Measurements from ENCODE around the gene CLN6. TPM values are rescaled to one million over a fixed set of nuclear protein-coding genes. Genes with fewer than 3 reads are reported as not detected.

CLN6 gene
- total RNA-seq, 1 experiment from 2014 or later, result 31.4 TPM

DNA sequence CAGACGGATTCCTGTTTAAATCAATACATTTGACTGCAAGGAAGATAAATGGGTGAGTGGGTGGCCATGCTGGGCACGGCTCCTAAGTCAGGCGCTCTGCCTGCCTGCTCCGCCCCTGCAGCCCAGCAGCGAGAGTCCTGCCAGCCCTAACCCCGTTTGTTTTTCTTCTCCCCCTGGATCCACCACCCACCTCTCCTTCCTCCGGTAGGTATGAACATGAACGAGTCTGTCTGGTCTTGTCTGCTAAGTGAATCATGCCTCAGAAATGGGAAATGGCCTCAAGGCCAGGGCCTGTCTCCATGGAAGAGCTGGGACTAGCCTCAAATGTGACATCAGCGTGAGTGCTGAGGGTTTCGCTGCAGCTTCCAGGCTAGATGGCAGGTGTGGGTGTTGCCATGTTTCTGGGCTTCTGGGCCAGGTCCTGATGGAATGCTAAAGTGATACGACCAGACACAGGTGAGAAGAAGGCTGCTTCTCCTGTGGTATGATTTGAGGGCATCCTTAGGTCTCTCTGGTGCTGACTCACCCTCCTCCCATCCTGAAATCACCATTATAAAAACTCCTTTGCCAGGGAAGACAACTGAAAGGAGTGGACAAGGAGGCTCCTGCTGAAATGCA lies 42.4 kb upstream of the CLN6 start:
- H3K4me3 Mint-ChIP-seq (ENCODE audit: unreplicated experiment), result peak overlapping the region; percentile 38
- peaks cover 61% of the 10 kb centered on the region for H3K4me1 Mint-ChIP-seq (ENCODE audit: insufficient read depth, unreplicated experiment)
- H3K27ac Mint-ChIP-seq (ENCODE audit: low read depth, unreplicated experiment), result peak overlapping the region; percentile 85
- no peaks in the 10 kb centered on the region for H3K9me3 Mint-ChIP-seq (ENCODE audit: unreplicated experiment)
- peak; percentile 99 for DNase-seq (ENCODE audit: unreplicated experiment)
- BruUV-seq (replicated peaks), result no TSS peak
- POLR2A ChIA-PET, result interaction anchor here (0.6 to 16.2 kb wide), 7 partner anchors 7 to 730 kb away, joined by 4 to 415 read pairs (median 120); partner anchors contain the start of genes FEM1B and MAP2K5
- TF ChIP-seq CTCF (IDR thresholded peaks at IDR 0.05; ENCODE audit: unreplicated experiment), result no peak
- H3K27me3 Mint-ChIP-seq (ENCODE audit: insufficient read depth, unreplicated experiment), result no peaks in the 10 kb centered on the region
- intact Hi-C loops (cut with micrococcal nuclease), result no loop called here
- CTCF ChIA-PET, result interaction anchor here (0.7 to 1.2 kb wide), 2 partner anchors 17 to 21 kb away, joined by 3 read pairs; no protein-coding TSS in a partner anchor
- H3K36me3 Mint-ChIP-seq (ENCODE audit: insufficient read depth, unreplicated experiment), result peaks cover 6% of the 10 kb centered on the region

GRCh38 chr15:68268405-68268804 lies 38.9 kb upstream of the CLN6 start:
- DNase-seq (ENCODE audit: unreplicated experiment), result peak; percentile 43
- BruUV-seq (replicated peaks), result no TSS peak
- Mint-ChIP-seq H3K27ac (ENCODE audit: low read depth, unreplicated experiment) (peak overlapping the region; percentile 80), H3K27me3 (ENCODE audit: insufficient read depth, unreplicated experiment) (no peaks in the 10 kb centered on the region), H3K36me3 (ENCODE audit: insufficient read depth, unreplicated experiment) (peaks cover 6% of the 10 kb centered on the region), H3K4me3 (ENCODE audit: unreplicated experiment) (peak overlapping the region; percentile 35), H3K9me3 (ENCODE audit: unreplicated experiment) (no peaks in the 10 kb centered on the region), H3K4me1 (ENCODE audit: insufficient read depth, unreplicated experiment) (peaks cover 38% of the 10 kb centered on the region)
- TF ChIP-seq CTCF (IDR thresholded peaks at IDR 0.05; ENCODE audit: unreplicated experiment), result no peak
- CTCF ChIA-PET, result interaction anchor here (0.7 kb wide), 1 partner anchor 945 kb away, joined by 3 read pairs; no protein-coding TSS in a partner anchor
- intact Hi-C loops (cut with micrococcal nuclease), result no loop called here
- POLR2A ChIA-PET, result interaction anchor here (1.3 to 16.2 kb wide), 4 partner anchors 12 to 20 kb away, joined by 6 to 391 read pairs (median 100); partner anchors contain the start of gene FEM1B

GRCh38 chr15:68265674-68266073 lies 36.1 kb upstream of the CLN6 start:
- ChIA-PET CTCF (no interaction called here), POLR2A (interaction anchor here (1.1 to 6.3 kb wide), 7 partner anchors 8 to 29 kb away, joined by 4 to 120 read pairs (median 8); partner anchors contain the start of gene FEM1B)
- Mint-ChIP-seq H3K36me3 (ENCODE audit: insufficient read depth, unreplicated experiment) (peaks cover 6% of the 10 kb centered on the region), H3K27me3 (ENCODE audit: insufficient read depth, unreplicated experiment) (no peaks in the 10 kb centered on the region), H3K4me3 (ENCODE audit: unreplicated experiment) (no peak overlapping the region), H3K27ac (ENCODE audit: low read depth, unreplicated experiment) (no peak overlapping the region), H3K9me3 (ENCODE audit: unreplicated experiment) (no peaks in the 10 kb centered on the region), H3K4me1 (ENCODE audit: insufficient read depth, unreplicated experiment) (peaks cover 13% of the 10 kb centered on the region)
- DNase-seq (ENCODE audit: unreplicated experiment), result no peak
- no TSS peak for BruUV-seq (replicated peaks)
- TF ChIP-seq CTCF (IDR thresholded peaks at IDR 0.05; ENCODE audit: unreplicated experiment), result no peak
- intact Hi-C loops (cut with micrococcal nuclease), result no loop called here

GRCh38 chr15:68265081-68265480 lies 35.6 kb upstream of the CLN6 start:
- CTCF ChIA-PET, result interaction anchor here (1.2 kb wide), 1 partner anchor 18 kb away, joined by 3 read pairs; no protein-coding TSS in a partner anchor
- no TSS peak for BruUV-seq (replicated peaks)
- POLR2A ChIA-PET, result interaction anchor here (1.0 to 6.3 kb wide), 10 partner anchors 8 to 36 kb away, joined by 3 to 120 read pairs (median 8); partner anchors contain the start of gene FEM1B

More at GRCh38 chr15:68265081-68265480, 35.6 kb upstream of the CLN6 start:
- no peak for DNase-seq (ENCODE audit: unreplicated experiment)
- TF ChIP-seq CTCF (IDR thresholded peaks at IDR 0.05; ENCODE audit: unreplicated experiment), result no peak
- H3K9me3 Mint-ChIP-seq (ENCODE audit: unreplicated experiment), result no peaks in the 10 kb centered on the region
- no peak overlapping the region for H3K27ac Mint-ChIP-seq (ENCODE audit: low read depth, unreplicated experiment)
- H3K27me3 Mint-ChIP-seq (ENCODE audit: insufficient read depth, unreplicated experiment), result no peaks in the 10 kb centered on the region
- H3K4me1 Mint-ChIP-seq (ENCODE audit: insufficient read depth, unreplicated experiment), result peaks cover 13% of the 10 kb centered on the region
- intact Hi-C loops (cut with micrococcal nuclease), result no loop called here
- H3K4me3 Mint-ChIP-seq (ENCODE audit: unreplicated experiment), result no peak overlapping the region
- H3K36me3 Mint-ChIP-seq (ENCODE audit: insufficient read depth, unreplicated experiment), result peaks cover 6% of the 10 kb centered on the region
